Stimulated activated CD4-positive, alpha-beta T cell treated with anti-CD3 and anti-CD28 coated beads, Interleukin-4, amount 100 ng/mL, for 24 hours (primary cell): ENCODE data around the gene CD99.
A peak's percentile ranks its signal among the peaks of the same experiment; 100 is the strongest.
"Not testable (repeated sequence)": the region's sequence is repeated elsewhere in the genome, so short reads cannot be mapped to it uniquely, and the experiment has no call there.

Experiments used
- DNase-seq: peaks from one replicate; pipeline ENCODE4 v3.0.0-alpha.2; 2020

Gene CD99

GRCh38 chrX:2700405-2701320 lies 9.6 kb downstream of the CD99 start:
- no peak for DNase-seq

- DNase-seq: no peak
Measured at GRCh38 chrX:2701600-2701999, 10.5 kb downstream of the CD99 start.

- no peak for DNase-seq
Measured at GRCh38 chrX:2703991-2704369, 12.9 kb downstream of the CD99 start.

- DNase-seq: no peak
Measured at GRCh38 chrX:2705046-2705832, 14.1 kb downstream of the CD99 start.

GRCh38 chrX:2707334-2707760 lies 16.3 kb downstream of the CD99 start:
- peak; percentile 76 for DNase-seq

GRCh38 chrX:2708021-2708420 lies 16.9 kb downstream of the CD99 start:
- peak; percentile 40 for DNase-seq

GRCh38 chrX:2708592-2709188 lies 17.6 kb downstream of the CD99 start:
- no peak for DNase-seq

GRCh38 chrX:2709556-2709955 lies 18.5 kb downstream of the CD99 start:
- DNase-seq: no peak

- peak; percentile 78 for DNase-seq
Measured at GRCh38 chrX:2710041-2710840, 19.1 kb downstream of the CD99 start.

GRCh38 chrX:2711441-2711840 lies 20.3 kb downstream of the CD99 start:
- DNase-seq: no peak

- no peak for DNase-seq
Measured at GRCh38 chrX:2712428-2712827, 21.3 kb downstream of the CD99 start.

- no peak for DNase-seq
Measured at GRCh38 chrX:2712890-2713840, 22.1 kb downstream of the CD99 start.

- DNase-seq: no peak
Measured at GRCh38 chrX:2714551-2714950, 23.5 kb downstream of the CD99 start.

GRCh38 chrX:2715066-2715600 lies 24.0 kb downstream of the CD99 start:
- no peak for DNase-seq

- DNase-seq: no peak
Measured at GRCh38 chrX:2717312-2717711, 26.2 kb downstream of the CD99 start.

- no peak for DNase-seq
Measured at GRCh38 chrX:2718821-2719220, 27.7 kb downstream of the CD99 start.

GRCh38 chrX:2719774-2720447 lies 28.8 kb downstream of the CD99 start:
- DNase-seq: no peak

GRCh38 chrX:2723286-2723879 lies 32.3 kb downstream of the CD99 start:
- no peak for DNase-seq

- not testable (repeated sequence) for DNase-seq
Measured at GRCh38 chrX:2727264-2727663, 36.2 kb downstream of the CD99 start.

- no peak for DNase-seq
Measured at GRCh38 chrX:2732076-2732475, 41.0 kb downstream of the CD99 start.
